ENCODE data around the gene PRKN. TPM values are rescaled to one million over a fixed set of nuclear protein-coding genes. Genes with fewer than 3 reads are reported as not detected.

The PRKN gene
- total and polyA plus RNA-seq, 2 experiments from 2014 or later: 0.10 to 0.84 TPM

DNA sequence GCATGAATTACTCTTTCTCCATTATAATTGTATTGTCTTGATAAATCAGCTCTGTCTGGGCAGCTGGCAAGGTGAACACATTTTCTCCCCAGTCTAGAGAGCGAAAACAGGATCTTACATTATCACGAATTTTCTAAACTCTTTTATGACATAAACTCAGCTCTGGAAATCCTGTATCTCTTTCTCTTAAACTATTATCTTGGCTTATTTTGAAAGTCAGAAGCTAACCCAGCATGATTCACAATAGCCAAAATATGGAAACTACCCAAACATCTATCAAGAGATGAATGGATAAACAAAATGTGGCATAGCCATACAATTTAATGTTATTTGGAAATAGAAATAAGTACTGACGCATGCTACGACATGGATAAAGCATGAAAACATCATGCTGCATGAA lies 1427.8 kb downstream of the PRKN start (continued):
- TF ChIP-seq, protein P1, sequence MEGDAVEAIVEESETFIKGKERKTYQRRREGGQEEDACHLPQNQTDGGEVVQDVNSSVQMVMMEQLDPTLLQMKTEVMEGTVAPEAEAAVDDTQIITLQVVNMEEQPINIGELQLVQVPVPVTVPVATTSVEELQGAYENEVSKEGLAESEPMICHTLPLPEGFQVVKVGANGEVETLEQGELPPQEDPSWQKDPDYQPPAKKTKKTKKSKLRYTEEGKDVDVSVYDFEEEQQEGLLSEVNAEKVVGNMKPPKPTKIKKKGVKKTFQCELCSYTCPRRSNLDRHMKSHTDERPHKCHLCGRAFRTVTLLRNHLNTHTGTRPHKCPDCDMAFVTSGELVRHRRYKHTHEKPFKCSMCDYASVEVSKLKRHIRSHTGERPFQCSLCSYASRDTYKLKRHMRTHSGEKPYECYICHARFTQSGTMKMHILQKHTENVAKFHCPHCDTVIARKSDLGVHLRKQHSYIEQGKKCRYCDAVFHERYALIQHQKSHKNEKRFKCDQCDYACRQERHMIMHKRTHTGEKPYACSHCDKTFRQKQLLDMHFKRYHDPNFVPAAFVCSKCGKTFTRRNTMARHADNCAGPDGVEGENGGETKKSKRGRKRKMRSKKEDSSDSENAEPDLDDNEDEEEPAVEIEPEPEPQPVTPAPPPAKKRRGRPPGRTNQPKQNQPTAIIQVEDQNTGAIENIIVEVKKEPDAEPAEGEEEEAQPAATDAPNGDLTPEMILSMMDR (conservative IDR thresholded peaks at IDR 0.05; ENCODE audit: low read depth in 2 of 2): no peak
- TF ChIP-seq ZNF114 (CRISPR knock-in tag; IDR thresholded peaks at IDR 0.05): no peak
- TF ChIP-seq, protein P2, sequence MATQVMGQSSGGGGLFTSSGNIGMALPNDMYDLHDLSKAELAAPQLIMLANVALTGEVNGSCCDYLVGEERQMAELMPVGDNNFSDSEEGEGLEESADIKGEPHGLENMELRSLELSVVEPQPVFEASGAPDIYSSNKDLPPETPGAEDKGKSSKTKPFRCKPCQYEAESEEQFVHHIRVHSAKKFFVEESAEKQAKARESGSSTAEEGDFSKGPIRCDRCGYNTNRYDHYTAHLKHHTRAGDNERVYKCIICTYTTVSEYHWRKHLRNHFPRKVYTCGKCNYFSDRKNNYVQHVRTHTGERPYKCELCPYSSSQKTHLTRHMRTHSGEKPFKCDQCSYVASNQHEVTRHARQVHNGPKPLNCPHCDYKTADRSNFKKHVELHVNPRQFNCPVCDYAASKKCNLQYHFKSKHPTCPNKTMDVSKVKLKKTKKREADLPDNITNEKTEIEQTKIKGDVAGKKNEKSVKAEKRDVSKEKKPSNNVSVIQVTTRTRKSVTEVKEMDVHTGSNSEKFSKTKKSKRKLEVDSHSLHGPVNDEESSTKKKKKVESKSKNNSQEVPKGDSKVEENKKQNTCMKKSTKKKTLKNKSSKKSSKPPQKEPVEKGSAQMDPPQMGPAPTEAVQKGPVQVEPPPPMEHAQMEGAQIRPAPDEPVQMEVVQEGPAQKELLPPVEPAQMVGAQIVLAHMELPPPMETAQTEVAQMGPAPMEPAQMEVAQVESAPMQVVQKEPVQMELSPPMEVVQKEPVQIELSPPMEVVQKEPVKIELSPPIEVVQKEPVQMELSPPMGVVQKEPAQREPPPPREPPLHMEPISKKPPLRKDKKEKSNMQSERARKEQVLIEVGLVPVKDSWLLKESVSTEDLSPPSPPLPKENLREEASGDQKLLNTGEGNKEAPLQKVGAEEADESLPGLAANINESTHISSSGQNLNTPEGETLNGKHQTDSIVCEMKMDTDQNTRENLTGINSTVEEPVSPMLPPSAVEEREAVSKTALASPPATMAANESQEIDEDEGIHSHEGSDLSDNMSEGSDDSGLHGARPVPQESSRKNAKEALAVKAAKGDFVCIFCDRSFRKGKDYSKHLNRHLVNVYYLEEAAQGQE (IDR thresholded peaks at IDR 0.05; ENCODE audit: unreplicated experiment): no peak

Other genes with a start within 250 kb of the PRKN start
- 0.17 and 1.7 TPM in 2 replicates for gene PACRG, start 208 bp upstream of the PRKN start, total RNA-seq (2014; rRNA removed; shearing (Covaris generic))
- 0.52 and 0.68 TPM in 2 replicates for gene PACRG, start 208 bp upstream of the PRKN start, polyA plus RNA-seq (2016; fragmentation: Nextera tagmentation; extraction: Ambion mirVana)

Data from GM23338 (cell line).